Psoas muscle (tissue), 8 donors: ENCODE measurements around the gene ASB5. TPM values are rescaled to one million over a fixed set of nuclear protein-coding genes. Genes with fewer than 3 reads are reported as not detected.

Experiments
- ATAC-seq, 4 donors: fragments of 200-7000 bp; cut with Tn5 transposase; one replicate each; pipeline ENCODE4 v1.9.1; 2020; ENCODE audit warnings: moderate library complexity in 3 of 4, mild to moderate bottlenecking in 2 of 4
- DNase-seq, 2 donors: peaks; one replicate each; pipeline ENCODE4 v3.0.0-alpha.2; 2020
- H3K27ac ChIP-seq: fragments of 200-600 bp; one replicate; pipeline ENCODE4 v1.8.0; 2022
- H3K27me3 ChIP-seq, 3 donors: fragments of 200-600 bp in 1 of 3; one replicate each; pipeline versions ENCODE4 v1.6.1 to v1.8.0; 2013 to 2022; ENCODE audit warnings: low read length in 2 of 3, mild to moderate bottlenecking in 2 of 3, moderate library complexity in 1 of 3; ENCODE audit not compliant: insufficient read depth in 3 of 3
- H3K36me3 ChIP-seq, 2 donors: fragments of 200-600 bp in 1 of 2; one replicate each; pipeline versions ENCODE4 v1.6.1 to v1.8.0; 2013 to 2022; ENCODE audit warnings: low read depth in 1 of 2, mild to moderate bottlenecking in 1 of 2, moderate library complexity in 1 of 2; ENCODE audit not compliant: insufficient read depth in 1 of 2
- H3K4me1 ChIP-seq: fragments of 200-600 bp; one replicate; pipeline ENCODE4 v1.8.0; 2022
- H3K4me3 ChIP-seq: fragments of 200-600 bp; one replicate; pipeline ENCODE4 v1.8.0; 2022; ENCODE audit warnings: mild to moderate bottlenecking
- H3K9me3 ChIP-seq: fragments of 200-600 bp; one replicate; pipeline ENCODE4 v1.8.0; 2022
- CTCF ChIP-seq: fragments of 200-600 bp; IDR thresholded peaks from one replicate; pipeline ENCODE4 v1.8.0; 2022; ENCODE audit warnings: antibody characterized with exemption
- WGBS, 3 donors: extraction: QIAGEN DNeasy Blood & Tissue Kit; methylation state at CpG; one replicate each; pipeline versions ENCODE4 v1.1.6 to v1.1.7; 2013; 5-methylcytosine and 5-hydroxymethylcytosine counted together
- intact Hi-C, 2 donors: fragments of 100-400 bp; cut with DNase I; formaldehyde crosslinking; loops; one replicate each; pipeline versions ENCODE4 v1.11.0 to v1.14.2; 2022
- polyA plus RNA-seq, 3 donors: library from polyadenylated mRNA; stranded (reverse); fragments of 200-250 nt; gene quantifications; one replicate each; pipeline ENCODE4 v1.2.3, GENCODE V29; 2013
- total RNA-seq, 4 donors: library from RNA; stranded (reverse); fragmentation: NEBNext Ultra II Directional in 2 of 4; extraction: Animal tissue kit (Norgen Biotek cat#: 25700) in 2 of 4; gene quantifications; one replicate each; pipeline versions ENCODE4 v1.2.1 to v1.2.4, GENCODE V29; 2021 to 2023
- donor health status: healthy with polysubstance abuse.
- donor health status: DM: no; HTN: no; CAD: no; lungs with moderate emphysema.
- donor health status: Bipolar disorder and iron deficiency.
- donor health status: healthy.
- donor health status: DM: yes; HTN: yes; CAD: no.
- donor health status: DM: no; HTN: no; CAD: no.
- donor health status: DM: no; HTN: no; CAD: no.
- donor health status: DM: yes; HTN: yes; CAD: no.

Gene ASB5
- total and polyA plus RNA-seq, 7 donors, result 247 to 1,213 (median 570) TPM

- H3K4me3 ChIP-seq, result peak overlapping the region; percentile 1
- intact Hi-C loops, result loop anchor here in 1 of 2 donors (2.0 kb wide), 1 partner anchor 31 kb away; no protein-coding TSS in a partner anchor
- TF ChIP-seq CTCF, result no peak
These were observed 81.4 kb downstream of the ASB5 start for GRCh38 chr4:176187624-176188023.

DNA sequence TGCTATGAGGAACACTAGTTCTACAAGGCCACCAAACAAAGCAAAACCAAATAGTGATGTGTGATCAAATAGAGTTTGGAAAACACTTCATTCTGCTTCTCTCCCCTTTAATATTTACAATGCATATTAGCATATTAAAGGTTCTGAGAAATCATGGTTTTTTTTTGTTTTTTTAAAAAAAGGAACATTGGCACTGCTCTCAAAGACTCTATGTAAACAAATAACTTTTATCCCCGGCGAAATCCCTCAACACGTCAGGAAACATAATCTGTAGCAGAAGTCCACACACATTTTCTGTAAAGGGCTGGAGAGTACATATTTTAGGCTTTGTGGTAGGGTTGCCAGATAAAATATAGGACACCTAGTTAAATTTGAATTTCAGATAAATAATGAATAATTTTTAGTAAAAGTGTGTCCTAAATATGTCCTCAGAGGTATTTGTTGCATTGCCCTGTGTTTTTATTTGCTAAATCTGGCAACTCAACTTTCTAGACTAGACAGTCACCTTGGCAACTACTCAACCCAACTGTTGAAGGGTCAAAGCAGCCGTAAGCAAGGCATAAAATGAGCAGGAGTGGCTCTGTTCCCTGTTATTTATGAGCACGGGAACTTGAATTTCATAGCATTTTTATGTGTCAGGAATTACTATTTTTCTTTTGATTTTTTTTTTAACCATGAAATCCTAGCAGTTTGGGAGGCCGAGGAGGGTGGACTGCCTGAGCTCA is 82.2 kb downstream of the ASB5 start:
- intact Hi-C loops, result loop anchor here in 1 of 2 donors (2.0 kb wide), 1 partner anchor 30 kb away; no protein-coding TSS in a partner anchor
- Histone ChIP-seq H3K27me3 (no peaks in the 10 kb centered on the region), H3K27ac (peak overlapping the region; percentile 90), H3K36me3 (no peaks in the 10 kb centered on the region), H3K4me3 (peak overlapping the region; percentile 1), H3K9me3 (no peaks in the 10 kb centered on the region), H3K4me1 (peaks cover 43% of the 10 kb centered on the region)
- 21 to 29% (median 28%) methylated on average over 6 of the region's 6 CpGs for WGBS, 3 donors
- DNase-seq, result no peak
- no peak for TF ChIP-seq CTCF
- ATAC-seq, result no peak

More at GRCh38 chr4:176187624-176188023, 81.4 kb downstream of the ASB5 start:
- Histone ChIP-seq H3K27ac (peak overlapping the region; percentile 90), H3K4me1 (peaks cover 49% of the 10 kb centered on the region), H3K9me3 (no peaks in the 10 kb centered on the region), H3K36me3 (no peaks in the 10 kb centered on the region), H3K27me3 (no peaks in the 10 kb centered on the region)
- ATAC-seq (peak; percentile 64 to 80 (median 78)), DNase-seq (no peak)
- WGBS, 3 donors, result 38 to 60% (median 44%) methylated on average over 2 of the region's 2 CpGs

GRCh38 chr4:176186067-176186466 is 83.0 kb downstream of the ASB5 start:
- intact Hi-C loops, result loop anchor here in 1 of 2 donors (2.0 kb wide), 1 partner anchor 29 kb away; no protein-coding TSS in a partner anchor
- ATAC-seq (no peak), DNase-seq (no peak)
- no peaks in the 10 kb centered on the region for H3K36me3 ChIP-seq
- no peaks in the 10 kb centered on the region for H3K9me3 ChIP-seq
- peaks cover 38% of the 10 kb centered on the region for H3K4me1 ChIP-seq
- H3K27ac ChIP-seq, result peak overlapping the region; percentile 90
- H3K27me3 ChIP-seq, result no peaks in the 10 kb centered on the region
- H3K4me3 ChIP-seq, result no peak overlapping the region
- 58 to 75% (median 70%) methylated on average over 2 of the region's 2 CpGs for WGBS, 3 donors
- TF ChIP-seq CTCF, result no peak

DNA sequence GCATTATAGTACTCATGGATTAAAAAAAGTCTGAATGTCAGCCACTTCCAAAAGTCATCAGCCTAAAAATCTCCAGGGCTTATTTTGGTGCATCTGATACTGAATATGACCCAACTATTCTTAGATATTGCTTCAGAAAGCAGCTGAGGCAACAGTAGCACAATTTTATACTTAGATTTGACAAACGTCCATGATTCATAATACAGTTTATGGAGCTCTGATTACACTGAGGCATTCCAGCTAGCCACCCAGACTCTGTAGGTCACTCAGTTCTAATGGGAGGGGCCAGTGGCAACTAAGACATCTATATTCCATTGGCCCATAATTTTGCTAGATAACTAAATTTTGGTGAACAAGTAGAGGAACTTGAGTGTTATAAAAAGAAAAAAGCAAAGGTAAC is 84.0 kb downstream of the ASB5 start:
- Histone ChIP-seq H3K9me3 (no peaks in the 10 kb centered on the region), H3K36me3 (no peaks in the 10 kb centered on the region), H3K27ac (peak overlapping the region; percentile 90), H3K27me3 (no peaks in the 10 kb centered on the region), H3K4me3 (no peak overlapping the region), H3K4me1 (peaks cover 38% of the 10 kb centered on the region)
- DNase-seq, result no peak
- no peak for TF ChIP-seq CTCF
- ATAC-seq, result peak; percentile 87 to 97 (median 93)
- 9 to 23% (median 9%) methylated on average over 1 of the region's 1 CpG for WGBS, 3 donors
- intact Hi-C loops, result no loop called here

Other genes starting within 250 kb of the ASB5 start
- under 1 TPM; 0.46 to 0.75 (median 0.49) TPM for gene WDR17, start 203.4 kb downstream of the ASB5 start, total RNA-seq
- under 1 TPM; 0.08 to 0.26 (median 0.08) TPM for gene WDR17, start 203.4 kb downstream of the ASB5 start, polyA plus RNA-seq
- gene SPATA4, start 73.6 kb downstream of the ASB5 start, total RNA-seq, result 1 to 10 TPM in 2 of 4 donors, under 1 TPM in 2; 0.38 to 1.7 (median 0.74) TPM
- 1 to 10 TPM in 1 of 3 donors, under 1 TPM in 2; 0.08 to 1.2 (median 0.75) TPM for gene SPATA4, start 73.6 kb downstream of the ASB5 start, polyA plus RNA-seq
- gene SPCS3, start 50.7 kb upstream of the ASB5 start, total RNA-seq, result 10 to 100 TPM; 32.8 to 75.8 (median 52.3) TPM
- 10 to 100 TPM; 20.8 to 44.8 (median 32.6) TPM for gene SPCS3, start 50.7 kb upstream of the ASB5 start, polyA plus RNA-seq